Thoracic aorta (tissue), 2 donors: Measurements from ENCODE around the gene KRTAP5-5. TPM values are rescaled to one million over a fixed set of nuclear protein-coding genes. Genes with fewer than 3 reads are reported as not detected.
"Not testable (repeated sequence)": the region's sequence is repeated elsewhere in the genome, so short reads cannot be mapped to it uniquely, and the experiment has no call there.

ENCODE experiments used
- ATAC-seq: fragments of 150-250 bp; one replicate; pipeline ENCODE4 v1.8.0; 2017; ENCODE audit warnings: low read depth; ENCODE audit not compliant: insufficient number of reproducible peaks, low FRiP score
- DNase-seq: peaks from one replicate; pipeline ENCODE4 v3.0.0-alpha.2; 2020; ENCODE audit warnings: low spot score
- H3K27ac ChIP-seq, 2 donors: fragments of 200-600 bp; sonication (generic); 1 replicate in 1 of 2; 2 replicates in 1 of 2; pipeline ENCODE4 v1.5.1; 2016; ENCODE audit warnings: mild to moderate bottlenecking in 2 of 2, moderate library complexity in 2 of 2
- H3K27me3 ChIP-seq: fragments of 200-600 bp; sonication (generic); replicated peaks from 2 replicates; pipeline ENCODE4 v1.6.0; 2016; ENCODE audit warnings: mild to moderate bottlenecking; ENCODE audit not compliant: insufficient read depth
- H3K36me3 ChIP-seq: fragments of 200-600 bp; sonication (generic); one replicate; pipeline ENCODE4 v1.5.1; 2016
- H3K4me1 ChIP-seq, 2 donors: fragments of 200-600 bp; sonication (generic); 1 replicate in 1 of 2; 2 replicates in 1 of 2; pipeline versions ENCODE4 v1.5.1 to v1.6.0; 2016; ENCODE audit warnings: low read depth in 2 of 2, mild to moderate bottlenecking in 1 of 2; ENCODE audit not compliant: control insufficient read depth in 1 of 2
- H3K4me3 ChIP-seq: fragments of 200-600 bp; sonication (generic); 2 replicates; pipeline ENCODE4 v1.5.1; 2016; ENCODE audit warnings: mild to moderate bottlenecking
- H3K9me3 ChIP-seq: fragments of 200-600 bp; sonication (generic); 2 replicates; pipeline ENCODE4 v1.5.1; 2016
- total RNA-seq, 2 donors: library from RNA; depleted of rRNA; stranded (reverse); fragments of >200 nt; gene quantifications; one replicate each; pipeline versions ENCODE4 v1.1.0 to v1.2.3, GENCODE V29; 2016
- TF ChIP-seq, protein P1 (sequence below): fragments of 200-600 bp; sonication (generic); IDR thresholded peaks from one replicate; pipeline ENCODE4 v1.5.1; 2019; ENCODE audit warnings: antibody characterized with exemption

The KRTAP5-5 gene
- total RNA-seq, 2 donors from 2014 or later: not detected

- not testable (repeated sequence) for H3K4me3 ChIP-seq, DNase-seq, H3K27me3 ChIP-seq, H3K36me3 ChIP-seq, H3K9me3 ChIP-seq, H3K4me1 ChIP-seq, ATAC-seq, H3K27ac ChIP-seq
These were observed 21.7 kb upstream of the KRTAP5-5 start for GRCh38 chr11:1607901-1608300.

DNA sequence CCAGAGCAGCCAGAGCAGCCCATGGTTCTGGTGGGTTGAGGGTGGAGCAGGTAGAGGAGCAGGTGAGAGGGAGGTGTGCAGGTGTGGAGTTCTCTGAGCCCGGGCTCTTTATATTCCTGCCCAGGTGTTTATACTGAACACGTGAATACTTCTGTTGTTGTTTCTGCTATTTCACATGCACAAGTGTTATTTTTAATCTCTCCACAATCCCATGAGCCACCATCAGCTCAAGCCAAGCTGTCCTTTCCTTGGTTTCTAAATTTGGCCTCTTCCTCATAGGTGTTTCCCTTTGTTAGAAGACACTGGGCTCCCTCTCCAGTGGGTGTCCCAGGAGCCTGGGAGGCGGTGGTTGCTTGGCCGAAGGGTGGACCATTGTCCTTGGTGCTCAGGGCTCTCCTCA is 21.2 kb upstream of the KRTAP5-5 start, which contains the start of gene KRTAP5-3:
Gene KRTAP5-3, minus strand, starts transcription at position 101 of the 400 bp plus-strand sequence. Its CDS starts 78 bp downstream, at position 23.
- H3K4me3 ChIP-seq: no peak within 1 kb of the TSS
- ATAC-seq: no peak
- H3K27ac ChIP-seq: no peak within 1 kb of the TSS
- H3K36me3 ChIP-seq: no peaks in the 10 kb centered on the region
- H3K4me1 ChIP-seq: no peaks in the 10 kb centered on the region
- no peak for DNase-seq
- H3K27me3 ChIP-seq: no peaks in the 10 kb centered on the region
- TF ChIP-seq, protein P1, sequence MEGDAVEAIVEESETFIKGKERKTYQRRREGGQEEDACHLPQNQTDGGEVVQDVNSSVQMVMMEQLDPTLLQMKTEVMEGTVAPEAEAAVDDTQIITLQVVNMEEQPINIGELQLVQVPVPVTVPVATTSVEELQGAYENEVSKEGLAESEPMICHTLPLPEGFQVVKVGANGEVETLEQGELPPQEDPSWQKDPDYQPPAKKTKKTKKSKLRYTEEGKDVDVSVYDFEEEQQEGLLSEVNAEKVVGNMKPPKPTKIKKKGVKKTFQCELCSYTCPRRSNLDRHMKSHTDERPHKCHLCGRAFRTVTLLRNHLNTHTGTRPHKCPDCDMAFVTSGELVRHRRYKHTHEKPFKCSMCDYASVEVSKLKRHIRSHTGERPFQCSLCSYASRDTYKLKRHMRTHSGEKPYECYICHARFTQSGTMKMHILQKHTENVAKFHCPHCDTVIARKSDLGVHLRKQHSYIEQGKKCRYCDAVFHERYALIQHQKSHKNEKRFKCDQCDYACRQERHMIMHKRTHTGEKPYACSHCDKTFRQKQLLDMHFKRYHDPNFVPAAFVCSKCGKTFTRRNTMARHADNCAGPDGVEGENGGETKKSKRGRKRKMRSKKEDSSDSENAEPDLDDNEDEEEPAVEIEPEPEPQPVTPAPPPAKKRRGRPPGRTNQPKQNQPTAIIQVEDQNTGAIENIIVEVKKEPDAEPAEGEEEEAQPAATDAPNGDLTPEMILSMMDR: no peak
- no peaks in the 10 kb centered on the region for H3K9me3 ChIP-seq

- no peaks in the 10 kb centered on the region for H3K4me1 ChIP-seq
- no peak overlapping the region for H3K27ac ChIP-seq
- no peaks in the 10 kb centered on the region for H3K27me3 ChIP-seq
- ATAC-seq (no peak), DNase-seq (no peak)
- H3K4me3 ChIP-seq: no peak overlapping the region
- no peaks in the 10 kb centered on the region for H3K9me3 ChIP-seq
- TF ChIP-seq, protein P1: no peak
- H3K36me3 ChIP-seq: no peaks in the 10 kb centered on the region
These were observed 11.3 kb upstream of the KRTAP5-5 start for GRCh38 chr11:1618231-1618630.

DNA sequence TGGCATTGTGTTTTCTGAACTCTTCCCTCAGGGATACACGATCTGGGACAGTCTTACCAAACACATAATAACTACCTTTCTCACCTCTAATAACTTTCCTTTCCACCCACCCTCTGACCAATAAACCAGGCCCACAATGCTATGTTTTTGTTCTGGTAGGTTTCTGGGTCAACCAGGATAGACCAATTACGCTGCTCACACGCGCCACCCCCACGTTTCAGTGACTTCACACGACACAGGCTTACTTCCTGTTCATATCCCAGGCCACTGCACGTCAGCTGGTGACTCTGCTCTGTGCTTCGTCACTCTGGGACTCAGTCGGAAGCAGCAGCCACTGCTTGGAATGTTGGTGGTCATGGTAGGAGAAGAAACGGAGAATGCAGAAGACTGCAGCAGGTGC is 10.1 kb upstream of the KRTAP5-5 start:
- TF ChIP-seq, protein P1: no peak
- no peaks in the 10 kb centered on the region for H3K27me3 ChIP-seq
- no peak for DNase-seq
- no peaks in the 10 kb centered on the region for H3K4me1 ChIP-seq
- H3K27ac ChIP-seq: no peak overlapping the region
- no peak overlapping the region for H3K4me3 ChIP-seq
- H3K9me3 ChIP-seq: no peaks in the 10 kb centered on the region
- ATAC-seq: no peak
- H3K36me3 ChIP-seq: no peaks in the 10 kb centered on the region

DNA sequence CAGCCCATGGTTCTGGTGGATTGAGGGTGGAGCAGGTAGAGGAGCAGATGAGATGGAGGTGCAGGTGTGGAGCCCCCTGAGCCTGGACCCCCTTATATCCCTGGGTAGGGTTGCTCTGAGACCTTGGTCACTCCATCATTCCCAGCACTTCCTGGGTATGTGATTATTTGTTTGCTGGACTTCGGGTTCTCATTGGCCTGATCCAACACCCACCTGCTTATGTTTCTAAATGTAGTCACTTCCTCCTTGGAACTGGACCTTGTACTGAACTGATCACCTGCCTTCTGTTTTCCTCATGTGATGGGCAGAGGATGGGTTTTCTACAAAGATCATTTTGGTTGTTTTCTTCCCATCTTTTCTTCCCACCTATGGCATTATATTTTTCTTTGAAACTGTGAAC is 7.5 kb upstream of the KRTAP5-5 start, which contains the start of gene KRTAP5-4:
Gene KRTAP5-4, minus strand, starts transcription at position 53 of the 400 bp plus-strand sequence. Its CDS starts 45 bp downstream, at position 8.
- no peak for DNase-seq
- no peak within 1 kb of the TSS for H3K4me3 ChIP-seq
- no peaks in the 10 kb centered on the region for H3K27me3 ChIP-seq
- H3K36me3 ChIP-seq: no peaks in the 10 kb centered on the region
- no peaks in the 10 kb centered on the region for H3K9me3 ChIP-seq
- no peak for ATAC-seq
- H3K4me1 ChIP-seq: no peaks in the 10 kb centered on the region
- H3K27ac ChIP-seq: no peak within 1 kb of the TSS
- TF ChIP-seq, protein P1: no peak

GRCh38 chr11:1623716-1624115 is 5.9 kb upstream of the KRTAP5-5 start:
- H3K9me3 ChIP-seq: no peaks in the 10 kb centered on the region
- no peak overlapping the region for H3K4me3 ChIP-seq
- ATAC-seq (no peak), DNase-seq (no peak)
- H3K36me3 ChIP-seq: no peaks in the 10 kb centered on the region
- TF ChIP-seq, protein P1: no peak
- no peak overlapping the region for H3K27ac ChIP-seq
- no peaks in the 10 kb centered on the region for H3K4me1 ChIP-seq
- no peaks in the 10 kb centered on the region for H3K27me3 ChIP-seq
